ENCODE data around the gene LAD1.

- no peak for TF ChIP-seq EZH2 (IDR thresholded peaks at IDR 0.05)
- no peak for TF ChIP-seq POLR2AphosphoS5 (IDR thresholded peaks at IDR 0.05; ENCODE audit: borderline replicate concordance, low read depth, low read length)
Measured at GRCh38 chr1:201377611-201378092, 21.5 kb downstream of the LAD1 start, which contains the start of gene TNNT2.
